RWPE1 (cell line): ENCODE measurements around the gene TNFSF10.
"Not testable (repeated sequence)": the region's sequence is repeated elsewhere in the genome, so short reads cannot be mapped to it uniquely, and the experiment has no call there.

Source experiments
- CTCF ChIA-PET: fragments of 350-600 bp; sonication (Branson Sonifier 250); formaldehyde crosslinking; extraction: SDS; loops from one replicate; lab custom pipeline; 2021; lab: Yijun Ruan, JAX
- POLR2A ChIA-PET: fragments of 400-600 bp; formaldehyde crosslinking; extraction: SDS; loops from one replicate; lab custom pipeline; 2020; ENCODE audit warnings: antibody characterized with exemption; ENCODE audit not compliant: low non-redundant PET; lab: Yijun Ruan, JAX
- DNase-seq: peaks from one replicate; pipeline ENCODE4 v3.0.0; 2012; ENCODE audit warnings: low spot score
- H3K27ac ChIP-seq: fragments of 450-650 bp; 2 replicates; pipeline ENCODE4 v1.5.1; 2017
- CTCF ChIP-seq: fragments of 450-650 bp; conservative IDR thresholded peaks from 2 replicates; pipeline ENCODE4 v1.5.1; 2017; ENCODE audit warnings: low read depth, mild to moderate bottlenecking

TNFSF10 gene

GRCh38 chr3:172530101-172530561 is 6.9 kb upstream of the TNFSF10 start:
- DNase-seq: no peak
- TF ChIP-seq CTCF: no peak
- ChIA-PET POLR2A (no interaction called here), CTCF (interaction anchor here (1.0 kb wide), 1 partner anchor 66 kb away, joined by 5 read pairs; no protein-coding TSS in a partner anchor)
- no peak overlapping the region for H3K27ac ChIP-seq

GRCh38 chr3:172528677-172529076 is 5.4 kb upstream of the TNFSF10 start:
- POLR2A ChIA-PET: no interaction called here

GRCh38 chr3:172527306-172527705 is 4.1 kb upstream of the TNFSF10 start:
- DNase-seq: no peak
- CTCF ChIA-PET: no interaction called here
- H3K27ac ChIP-seq: no peak overlapping the region
- POLR2A ChIA-PET: no interaction called here
- TF ChIP-seq CTCF: no peak

More at GRCh38 chr3:172528677-172529076, 5.4 kb upstream of the TNFSF10 start:
- H3K27ac ChIP-seq: no peak overlapping the region
- no peak for DNase-seq
- CTCF ChIA-PET: no interaction called here
- no peak for TF ChIP-seq CTCF

GRCh38 chr3:172525116-172525613 is 1.9 kb upstream of the TNFSF10 start:
- CTCF ChIA-PET: interaction anchor here (0.6 kb wide), 1 partner anchor 8 kb away, joined by 3 read pairs; no protein-coding TSS in a partner anchor
- no peak for DNase-seq
- POLR2A ChIA-PET: no interaction called here
- no peak overlapping the region for H3K27ac ChIP-seq
- TF ChIP-seq CTCF: no peak

GRCh38 chr3:172524611-172525010 is 1.4 kb upstream of the TNFSF10 start:
- ChIA-PET CTCF (no interaction called here), POLR2A (no interaction called here)
- no peak for DNase-seq
- H3K27ac ChIP-seq: no peak overlapping the region
- TF ChIP-seq CTCF: no peak

- POLR2A ChIA-PET, H3K27ac ChIP-seq, DNase-seq: not testable (repeated sequence)
- CTCF ChIA-PET: interaction anchor here (0.6 kb wide), 1 partner anchor 101 kb away, joined by 3 read pairs; no protein-coding TSS in a partner anchor
These were observed 1.1 kb downstream of the TNFSF10 start for GRCh38 chr3:172521837-172522726.

GRCh38 chr3:172520301-172520831 is 2.9 kb downstream of the TNFSF10 start:
- ChIA-PET CTCF (interaction anchor here (0.7 to 1.0 kb wide), 2 partner anchors 67 to 75 kb away, joined by 3 to 5 read pairs; no protein-coding TSS in a partner anchor), POLR2A (no interaction called here)
- TF ChIP-seq CTCF: no peak
- DNase-seq: peak; percentile 15
- H3K27ac ChIP-seq: no peak overlapping the region
